HEK293 (cell line): ENCODE results near the gene RBBP5.
A peak's percentile ranks its signal among the peaks of the same experiment; 100 is the strongest.

Source experiments
- CTCF ChIA-PET: fragments of 350-600 bp; formaldehyde crosslinking; extraction: SDS; loops from one replicate; lab custom pipeline; 2021; ENCODE audit warnings: antibody characterized with exemption; lab: Yijun Ruan, JAX
- POLR2A ChIA-PET: fragments of 300-600 bp; formaldehyde crosslinking; extraction: SDS; loops from one replicate; lab custom pipeline; 2020; ENCODE audit warnings: antibody characterized with exemption, inconsistent platforms; lab: Yijun Ruan, JAX
- H3K27ac ChIP-seq: fragments of 200-500 bp; sonication (Bioruptor generic); 2 replicates; pipeline ENCODE4 v1.5.1; 2014; ENCODE audit warnings: low read depth, low read length, control low read depth, inconsistent platforms; ENCODE audit errors: extremely low read depth
- H3K36me3 ChIP-seq, 2 experiments: fragments of 200-500 bp in 1 of 2; sonication (Bioruptor generic) in 1 of 2; 1 replicate in 1 of 2; 2 replicates in 1 of 2; pipeline ENCODE4 v1.5.1; 2014 to 2017; ENCODE audit warnings: inconsistent platforms in 2 of 2, low read length in 2 of 2; ENCODE audit not compliant: control insufficient read depth in 2 of 2, insufficient read depth in 1 of 2
- H3K4me1 ChIP-seq: fragments of 200-500 bp; sonication (Bioruptor generic); 2 replicates; pipeline ENCODE4 v1.5.1; 2014; ENCODE audit warnings: mild to moderate bottlenecking, low read length, inconsistent platforms; ENCODE audit not compliant: control insufficient read depth, insufficient read depth
- H3K4me3 ChIP-seq: 2 replicates; pipeline ENCODE4 v1.5.1; 2011; ENCODE audit warnings: low read depth, mild to moderate bottlenecking, control low read depth, low read length, moderate library complexity
- H3K9me3 ChIP-seq: fragments of 200-500 bp; sonication (Bioruptor generic); 2 replicates; pipeline ENCODE4 v1.5.1; 2014; ENCODE audit warnings: low read depth, low read length, inconsistent platforms; ENCODE audit not compliant: control insufficient read depth, insufficient read depth
- KLF10 ChIP-seq: fragments of 450-650 bp; IDR thresholded peaks from 2 replicates; pipeline ENCODE4 v1.5.1; 2018; ENCODE audit warnings: missing biosample characterization, mild to moderate bottlenecking, missing genetic modification characterization
- KLF16 ChIP-seq: fragments of 450-650 bp; formaldehyde crosslinking; IDR thresholded peaks from 2 replicates; pipeline ENCODE4 v1.5.1; 2017; ENCODE audit warnings: missing biosample characterization, missing genetic modification characterization
- KLF17 ChIP-seq: fragments of 450-650 bp; formaldehyde crosslinking; IDR thresholded peaks from 2 replicates; pipeline ENCODE4 v1.5.1; 2016; ENCODE audit warnings: missing biosample characterization, missing genetic modification characterization
- MYNN ChIP-seq: fragments of 450-650 bp; formaldehyde crosslinking; IDR thresholded peaks from 2 replicates; pipeline ENCODE4 v1.5.1; 2016; ENCODE audit warnings: missing biosample characterization, missing genetic modification characterization, borderline replicate concordance
- OSR2 ChIP-seq: fragments of 450-650 bp; formaldehyde crosslinking; IDR thresholded peaks from 2 replicates; pipeline ENCODE4 v1.5.1; 2016; ENCODE audit warnings: missing biosample characterization, missing genetic modification characterization
- SETDB1 ChIP-seq: IDR thresholded peaks from one replicate; pipeline ENCODE4 v1.6.1; 2017; ENCODE audit warnings: mild to moderate bottlenecking, low read length, moderate library complexity, mixed read lengths; ENCODE audit not compliant: insufficient read length
- SP3 ChIP-seq: fragments of 450-650 bp; formaldehyde crosslinking; IDR thresholded peaks from 2 replicates; pipeline ENCODE4 v1.5.1; 2016; ENCODE audit warnings: missing biosample characterization, missing genetic modification characterization
- ZBTB17 ChIP-seq: fragments of 450-650 bp; formaldehyde crosslinking; IDR thresholded peaks from 2 replicates; pipeline ENCODE4 v1.5.1; 2016; ENCODE audit warnings: missing biosample characterization, missing genetic modification characterization
- ZBTB48 ChIP-seq: fragments of 450-650 bp; formaldehyde crosslinking; IDR thresholded peaks from 2 replicates; pipeline ENCODE4 v1.5.1; 2016; ENCODE audit warnings: missing biosample characterization, missing genetic modification characterization
- ZNF121 ChIP-seq: fragments of 450-650 bp; formaldehyde crosslinking; IDR thresholded peaks from 2 replicates; pipeline ENCODE4 v1.5.1; 2016; ENCODE audit warnings: missing biosample characterization, missing genetic modification characterization
- ZNF140 ChIP-seq: fragments of 450-650 bp; formaldehyde crosslinking; IDR thresholded peaks from 2 replicates; pipeline ENCODE4 v1.5.1; 2016; ENCODE audit warnings: missing biosample characterization, missing genetic modification characterization
- ZNF157 ChIP-seq: fragments of 450-650 bp; formaldehyde crosslinking; IDR thresholded peaks from 2 replicates; pipeline ENCODE4 v1.5.1; 2016; ENCODE audit warnings: missing biosample characterization, missing genetic modification characterization
- ZNF175 ChIP-seq: fragments of 450-650 bp; formaldehyde crosslinking; IDR thresholded peaks from 2 replicates; pipeline ENCODE4 v1.5.1; 2016; ENCODE audit warnings: missing biosample characterization, missing genetic modification characterization
- ZNF202 ChIP-seq: fragments of 450-650 bp; formaldehyde crosslinking; IDR thresholded peaks from 2 replicates; pipeline ENCODE4 v1.5.1; 2016; ENCODE audit warnings: missing biosample characterization, missing genetic modification characterization, borderline replicate concordance
- ZNF239 ChIP-seq: fragments of 450-650 bp; formaldehyde crosslinking; IDR thresholded peaks from 2 replicates; pipeline ENCODE4 v1.5.1; 2016; ENCODE audit warnings: missing biosample characterization, missing genetic modification characterization
- ZNF280C ChIP-seq: fragments of 450-650 bp; formaldehyde crosslinking; IDR thresholded peaks from 2 replicates; pipeline ENCODE4 v1.5.1; 2016; ENCODE audit warnings: missing biosample characterization, missing genetic modification characterization
- ZNF292 ChIP-seq: fragments of 450-650 bp; formaldehyde crosslinking; IDR thresholded peaks from 2 replicates; pipeline ENCODE4 v1.5.1; 2016; ENCODE audit warnings: low read depth, missing biosample characterization, missing genetic modification characterization, borderline replicate concordance
- ZNF514 ChIP-seq: fragments of 450-650 bp; formaldehyde crosslinking; IDR thresholded peaks from 2 replicates; pipeline ENCODE4 v1.5.1; 2016; ENCODE audit warnings: missing biosample characterization, missing genetic modification characterization
- ZNF544 ChIP-seq: fragments of 450-650 bp; formaldehyde crosslinking; IDR thresholded peaks from 2 replicates; pipeline ENCODE4 v1.5.0; 2017; ENCODE audit warnings: missing biosample characterization, missing genetic modification characterization
- ZNF548 ChIP-seq: fragments of 450-650 bp; formaldehyde crosslinking; IDR thresholded peaks from 2 replicates; pipeline ENCODE4 v1.5.1; 2016; ENCODE audit warnings: missing biosample characterization, missing genetic modification characterization
- ZNF585B ChIP-seq: fragments of 450-650 bp; formaldehyde crosslinking; IDR thresholded peaks from 2 replicates; pipeline ENCODE4 v1.5.1; 2016; ENCODE audit warnings: missing biosample characterization, missing genetic modification characterization
- ZNF623 ChIP-seq: fragments of 450-650 bp; formaldehyde crosslinking; IDR thresholded peaks from 2 replicates; pipeline ENCODE4 v1.5.1; 2016; ENCODE audit warnings: missing biosample characterization, missing genetic modification characterization
- ZNF664 ChIP-seq: fragments of 450-650 bp; formaldehyde crosslinking; IDR thresholded peaks from 2 replicates; pipeline ENCODE4 v1.5.1; 2016; ENCODE audit warnings: missing biosample characterization, missing genetic modification characterization
- ZNF670 ChIP-seq: fragments of 450-650 bp; formaldehyde crosslinking; IDR thresholded peaks from 2 replicates; pipeline ENCODE4 v1.5.1; 2016; ENCODE audit warnings: missing biosample characterization, missing genetic modification characterization, low read depth
- ZNF785 ChIP-seq: fragments of 450-650 bp; formaldehyde crosslinking; IDR thresholded peaks from 2 replicates; pipeline ENCODE4 v1.5.1; 2016; ENCODE audit warnings: missing biosample characterization, missing genetic modification characterization
- ZSCAN4 ChIP-seq: fragments of 450-650 bp; formaldehyde crosslinking; IDR thresholded peaks from 2 replicates; pipeline ENCODE4 v1.5.1; 2017; ENCODE audit warnings: missing biosample characterization, missing genetic modification characterization
- TF ChIP-seq, protein P1 (sequence below): fragments of 450-650 bp; formaldehyde crosslinking; IDR thresholded peaks from 2 replicates; pipeline ENCODE4 v1.5.1; 2016; ENCODE audit warnings: missing biosample characterization, missing genetic modification characterization

RBBP5 gene

DNA sequence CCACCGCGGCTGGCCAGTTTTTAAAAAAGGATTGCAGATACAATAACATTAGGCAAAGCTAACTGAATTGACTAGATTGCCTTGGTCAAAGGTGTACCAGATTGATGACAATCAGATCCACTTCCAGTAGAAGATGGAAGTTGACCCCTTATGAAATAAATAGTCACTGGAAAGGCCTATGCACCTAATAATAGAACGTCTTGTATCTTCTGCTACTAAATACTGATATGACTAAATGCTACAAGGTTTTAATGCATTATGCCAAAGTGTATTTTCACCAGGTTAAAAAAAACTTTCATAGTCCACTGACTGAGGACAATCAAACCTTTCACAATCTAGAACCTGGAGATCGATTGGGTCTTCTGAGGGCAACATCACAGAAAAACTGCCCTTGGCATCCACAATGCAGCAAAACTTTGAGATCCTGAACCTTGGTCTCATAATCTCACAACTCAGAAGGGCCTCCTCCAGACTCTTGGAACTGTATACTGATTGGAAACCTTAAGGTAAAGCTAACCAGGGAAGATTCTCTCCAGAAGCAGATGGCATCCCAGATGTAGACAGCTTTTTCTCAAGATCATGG is 7.8 kb upstream of the RBBP5 start (continued):
- no peak for TF ChIP-seq ZNF670 (tag by site-specific recombination)
- no peak for TF ChIP-seq KLF10
- no peak for TF ChIP-seq ZNF548 (tag by site-specific recombination)
- TF ChIP-seq ZNF239 (tag by site-specific recombination), result no peak
- no peak for TF ChIP-seq ZBTB17 (tag by site-specific recombination)
- TF ChIP-seq, all 188 proteins: peak for 0

GRCh38 chr1:205128050-205128449 is 6.3 kb upstream of the RBBP5 start:
- TF ChIP-seq MYNN (no peak), ZNF585B (tag by site-specific recombination) (peak; percentile 8; the same call in 1 of the 2 replicates), ZSCAN4 (tag by site-specific recombination) (0 out of 2 replicates have a peak, but pooled peaks have one; percentile 22), ZNF292 (tag by site-specific recombination) (no peak)
- H3K4me1 ChIP-seq, result no peaks in the 10 kb centered on the region
- H3K4me3 ChIP-seq, result no peak overlapping the region
- H3K36me3 ChIP-seq, result no peaks in the 10 kb centered on the region
- no peak overlapping the region for H3K27ac ChIP-seq
- H3K9me3 ChIP-seq, result no peaks in the 10 kb centered on the region
- ChIA-PET CTCF (interaction anchor here (0.6 kb wide), 1 partner anchor 14 kb away, joined by 3 read pairs; no protein-coding TSS in a partner anchor), POLR2A (no interaction called here)

- H3K4me3 ChIP-seq, result no peak overlapping the region
- CTCF ChIA-PET, result no interaction called here
These were observed 5.9 kb upstream of the RBBP5 start for GRCh38 chr1:205127646-205128045.

DNA sequence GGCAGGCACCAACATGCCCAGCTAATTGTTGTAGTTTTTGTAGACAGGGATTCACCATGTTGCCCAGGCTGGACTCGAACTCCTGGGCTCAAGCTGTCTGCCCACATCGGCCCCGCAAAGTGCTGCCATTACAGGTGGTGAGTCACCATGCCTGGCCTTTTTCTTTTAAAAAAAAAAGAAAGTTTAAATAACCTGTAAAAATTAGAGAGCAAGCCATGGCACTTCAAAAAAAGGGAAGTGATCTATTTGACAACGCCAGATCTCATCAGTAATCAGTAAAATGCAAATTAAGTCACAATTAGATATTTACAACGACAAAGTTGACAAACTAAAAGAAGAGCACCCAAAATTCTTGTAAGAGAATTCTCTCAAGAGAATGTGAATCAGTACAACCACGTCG is 2.9 kb upstream of the RBBP5 start:
- TF ChIP-seq ZNF280C, result no peak
- TF ChIP-seq ZNF175 (tag by site-specific recombination), result no peak
- TF ChIP-seq KLF17 (tag by site-specific recombination), result no peak
- TF ChIP-seq ZNF544 (tag by site-specific recombination), result no peak
- no peak for TF ChIP-seq ZNF140 (tag by site-specific recombination)
- TF ChIP-seq SETDB1, result no peak
- no peak for TF ChIP-seq ZNF514
- TF ChIP-seq OSR2, result no peak
- TF ChIP-seq ZNF157 (tag by site-specific recombination), result no peak
- TF ChIP-seq ZNF623, result no peak
- no peak for TF ChIP-seq KLF16
- no peak for TF ChIP-seq ZBTB48 (tag by site-specific recombination)
- no peak for TF ChIP-seq ZNF664 (tag by site-specific recombination)
- no peak for TF ChIP-seq ZNF121 (tag by site-specific recombination)
- TF ChIP-seq, protein P1, sequence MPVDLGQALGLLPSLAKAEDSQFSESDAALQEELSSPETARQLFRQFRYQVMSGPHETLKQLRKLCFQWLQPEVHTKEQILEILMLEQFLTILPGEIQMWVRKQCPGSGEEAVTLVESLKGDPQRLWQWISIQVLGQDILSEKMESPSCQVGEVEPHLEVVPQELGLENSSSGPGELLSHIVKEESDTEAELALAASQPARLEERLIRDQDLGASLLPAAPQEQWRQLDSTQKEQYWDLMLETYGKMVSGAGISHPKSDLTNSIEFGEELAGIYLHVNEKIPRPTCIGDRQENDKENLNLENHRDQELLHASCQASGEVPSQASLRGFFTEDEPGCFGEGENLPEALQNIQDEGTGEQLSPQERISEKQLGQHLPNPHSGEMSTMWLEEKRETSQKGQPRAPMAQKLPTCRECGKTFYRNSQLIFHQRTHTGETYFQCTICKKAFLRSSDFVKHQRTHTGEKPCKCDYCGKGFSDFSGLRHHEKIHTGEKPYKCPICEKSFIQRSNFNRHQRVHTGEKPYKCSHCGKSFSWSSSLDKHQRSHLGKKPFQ (tag by site-specific recombination), result no peak
- TF ChIP-seq ZNF785, result no peak
- CTCF ChIA-PET, result no interaction called here
- H3K9me3 ChIP-seq, result no peaks in the 10 kb centered on the region
- 0 out of 2 replicates have a peak, but pooled peaks cover 2% of the 10 kb centered on the region for H3K4me1 ChIP-seq
- no peak overlapping the region for H3K27ac ChIP-seq
- H3K4me3 ChIP-seq, result no peak overlapping the region
- POLR2A ChIA-PET, result no interaction called here
- no peaks in the 10 kb centered on the region for H3K36me3 ChIP-seq

More at GRCh38 chr1:205127646-205128045, 5.9 kb upstream of the RBBP5 start:
- POLR2A ChIA-PET, result no interaction called here
- Histone ChIP-seq H3K9me3 (no peaks in the 10 kb centered on the region), H3K36me3 (no peaks in the 10 kb centered on the region)
- no peak for TF ChIP-seq SP3 (tag by site-specific recombination)
- TF ChIP-seq ZNF202 (tag by site-specific recombination), result no peak
- TF ChIP-seq, all 188 proteins: peak for 0
- Histone ChIP-seq H3K4me1 (no peaks in the 10 kb centered on the region), H3K27ac (no peak overlapping the region)
